ENCODE results near the gene GFOD2. TPM values are rescaled to one million over a fixed set of nuclear protein-coding genes. Genes with fewer than 3 reads are reported as not detected.
A peak's percentile ranks its signal among the peaks of the same experiment; 100 is the strongest.

GFOD2 gene
- total RNA-seq, 4 donors from 2014 or later = 10.5 to 24.6 (median 17.2) TPM

- H3K9me3 ChIP-seq = no peaks in the 10 kb centered on the region
- H3K27ac ChIP-seq = peak overlapping the region in 3 of 4 donors; percentile 90 to 95 (median 91)
- no peaks in the 10 kb centered on the region for H3K27me3 ChIP-seq
- H3K4me3 ChIP-seq = peak overlapping the region in 3 of 4 donors; percentile 67 to 83 (median 79)
- no peak for DNase-seq (ENCODE audit: low spot score in 2 of 2)
- 68 to 72% methylated on average over 5 of the region's 5 CpGs for WGBS, 2 donors
- no peak for TF ChIP-seq POLR2A (IDR thresholded peaks at IDR 0.05)
- no peak for TF ChIP-seq EP300 (IDR thresholded peaks at IDR 0.05)
- no peak for TF ChIP-seq CTCF (IDR thresholded peaks at IDR 0.05)
- peaks cover 0 to 32% (median 0%) of the 10 kb centered on the region in 3 donors for H3K36me3 ChIP-seq
- peaks cover 0 to 48% (median 32%) of the 10 kb centered on the region in 4 donors for H3K4me1 ChIP-seq
These were observed 53.5 kb downstream of the GFOD2 start for GRCh38 chr16:67665598-67665997.

- Histone ChIP-seq H3K9me3 (no peaks in the 10 kb centered on the region), H3K4me3 (no peak overlapping the region), H3K4me1 (peaks cover 0 to 48% (median 32%) of the 10 kb centered on the region in 4 donors), H3K27me3 (no peaks in the 10 kb centered on the region), H3K27ac (peak overlapping the region in 1 of 4 donors; percentile 100), H3K36me3 (peaks cover 0 to 32% (median 0%) of the 10 kb centered on the region in 3 donors)
- WGBS, 2 donors = 88 to 97% methylated on average over 7 of the region's 7 CpGs
- DNase-seq (ENCODE audit: low spot score in 2 of 2) = no peak
- no peak for TF ChIP-seq EP300 (IDR thresholded peaks at IDR 0.05)
- TF ChIP-seq POLR2A (IDR thresholded peaks at IDR 0.05) = no peak
- TF ChIP-seq CTCF (IDR thresholded peaks at IDR 0.05) = no peak
These were observed 54.2 kb downstream of the GFOD2 start for GRCh38 chr16:67664871-67665270.

- TF ChIP-seq POLR2A (IDR thresholded peaks at IDR 0.05) = no peak
- no peak for TF ChIP-seq EP300 (IDR thresholded peaks at IDR 0.05)
- TF ChIP-seq CTCF (IDR thresholded peaks at IDR 0.05) = no peak
- no peaks in the 10 kb centered on the region for H3K9me3 ChIP-seq
- DNase-seq (ENCODE audit: low spot score in 2 of 2) = no peak
- peaks cover 0 to 53% (median 35%) of the 10 kb centered on the region in 4 donors for H3K4me1 ChIP-seq
- WGBS, 2 donors = 67 to 71% methylated on average over 4 of the region's 4 CpGs
- H3K27me3 ChIP-seq = no peaks in the 10 kb centered on the region
- H3K27ac ChIP-seq = peak overlapping the region in 1 of 4 donors; percentile 100
- H3K36me3 ChIP-seq = peaks cover 0 to 32% (median 0%) of the 10 kb centered on the region in 3 donors
- no peak overlapping the region for H3K4me3 ChIP-seq
These were observed 54.9 kb downstream of the GFOD2 start for GRCh38 chr16:67664258-67664657.

- Histone ChIP-seq H3K27ac (peak overlapping the region in 1 of 4 donors; percentile 100), H3K27me3 (no peaks in the 10 kb centered on the region), H3K4me3 (no peak overlapping the region), H3K4me1 (peaks cover 0 to 57% (median 39%) of the 10 kb centered on the region in 4 donors), H3K36me3 (peaks cover 0 to 32% (median 0%) of the 10 kb centered on the region in 3 donors), H3K9me3 (no peaks in the 10 kb centered on the region)
- no peak for DNase-seq (ENCODE audit: low spot score in 2 of 2)
- 85 to 87% methylated on average over 6 of the region's 6 CpGs for WGBS, 2 donors
- TF ChIP-seq EP300 (IDR thresholded peaks at IDR 0.05) (no peak), POLR2A (IDR thresholded peaks at IDR 0.05) (no peak), CTCF (IDR thresholded peaks at IDR 0.05) (no peak)
These were observed 55.3 kb downstream of the GFOD2 start for GRCh38 chr16:67663877-67664222.

GRCh38 chr16:67663151-67663876 lies 55.8 kb downstream of the GFOD2 start:
- no peak for DNase-seq (ENCODE audit: low spot score in 2 of 2)

More at GRCh38 chr16:67663151-67663876, 55.8 kb downstream of the GFOD2 start:
- 82 to 83% methylated on average over 9 to 19 of the region's 25 CpGs for WGBS, 2 donors
- TF ChIP-seq POLR2A (IDR thresholded peaks at IDR 0.05) (no peak), EP300 (IDR thresholded peaks at IDR 0.05) (no peak), CTCF (IDR thresholded peaks at IDR 0.05) (no peak)
- Histone ChIP-seq H3K27ac (peak overlapping the region in 1 of 4 donors; percentile 100), H3K36me3 (peaks cover 0 to 33% (median 0%) of the 10 kb centered on the region in 3 donors), H3K27me3 (no peaks in the 10 kb centered on the region), H3K9me3 (no peaks in the 10 kb centered on the region), H3K4me3 (no peak overlapping the region), H3K4me1 (peaks cover 0 to 61% (median 41%) of the 10 kb centered on the region in 4 donors)
